ENCODE measurements around the gene ITGB7.
"Not testable (repeated sequence)": the region's sequence is repeated elsewhere in the genome, so short reads cannot be mapped to it uniquely, and the experiment has no call there.

The ITGB7 gene

GRCh38 chr12:53176750-53177149 is 30.3 kb downstream of the ITGB7 start:
- no peak for DNase-seq

GRCh38 chr12:53174881-53175491 is 32.1 kb downstream of the ITGB7 start:
- no peak for DNase-seq

GRCh38 chr12:53173085-53173715 is 33.9 kb downstream of the ITGB7 start:
- DNase-seq: no peak

GRCh38 chr12:53172352-53172751 is 34.7 kb downstream of the ITGB7 start:
- no peak for DNase-seq

- DNase-seq: no peak
Observed at GRCh38 chr12:53171725-53172329, 35.2 kb downstream of the ITGB7 start.

- no peak for DNase-seq
Observed at GRCh38 chr12:53170876-53171724, 36.0 kb downstream of the ITGB7 start.

- no peak for DNase-seq
Observed at GRCh38 chr12:53170215-53170614, 36.8 kb downstream of the ITGB7 start.

- DNase-seq: no peak
Observed at GRCh38 chr12:53169644-53170043, 37.4 kb downstream of the ITGB7 start.

- no peak for DNase-seq
Observed at GRCh38 chr12:53166837-53167236, 40.2 kb downstream of the ITGB7 start.

- DNase-seq: not testable (repeated sequence)
Observed at GRCh38 chr12:53163008-53163407, 44.0 kb downstream of the ITGB7 start.

GRCh38 chr12:53161119-53161911 is 45.7 kb downstream of the ITGB7 start:
- DNase-seq: no peak

- no peak for DNase-seq
Observed at GRCh38 chr12:53160673-53161072, 46.4 kb downstream of the ITGB7 start.

- no peak for DNase-seq
Observed at GRCh38 chr12:53160000-53160399, 47.1 kb downstream of the ITGB7 start.

GRCh38 chr12:53159195-53159839 is 47.7 kb downstream of the ITGB7 start:
- peak; percentile 90 for DNase-seq

GRCh38 chr12:53152390-53152789 is 54.7 kb downstream of the ITGB7 start:
- no peak for DNase-seq

- no peak for DNase-seq
Observed at GRCh38 chr12:53151039-53151438, 56.0 kb downstream of the ITGB7 start.

GRCh38 chr12:53147653-53148052 is 59.4 kb downstream of the ITGB7 start:
- no peak for DNase-seq

- DNase-seq: no peak
Observed at GRCh38 chr12:53147181-53147580, 59.9 kb downstream of the ITGB7 start.

- no peak for DNase-seq
Observed at GRCh38 chr12:53145383-53146260, 61.4 kb downstream of the ITGB7 start.

GRCh38 chr12:53143355-53143754 is 63.7 kb downstream of the ITGB7 start:
- DNase-seq: no peak
